ENCODE results near the gene BEST1. TPM values are rescaled to one million over a fixed set of nuclear protein-coding genes. Genes with fewer than 3 reads are reported as not detected.

The BEST1 gene
- total RNA-seq, 1 experiment from 2014 or later: 0.13 TPM

DNA sequence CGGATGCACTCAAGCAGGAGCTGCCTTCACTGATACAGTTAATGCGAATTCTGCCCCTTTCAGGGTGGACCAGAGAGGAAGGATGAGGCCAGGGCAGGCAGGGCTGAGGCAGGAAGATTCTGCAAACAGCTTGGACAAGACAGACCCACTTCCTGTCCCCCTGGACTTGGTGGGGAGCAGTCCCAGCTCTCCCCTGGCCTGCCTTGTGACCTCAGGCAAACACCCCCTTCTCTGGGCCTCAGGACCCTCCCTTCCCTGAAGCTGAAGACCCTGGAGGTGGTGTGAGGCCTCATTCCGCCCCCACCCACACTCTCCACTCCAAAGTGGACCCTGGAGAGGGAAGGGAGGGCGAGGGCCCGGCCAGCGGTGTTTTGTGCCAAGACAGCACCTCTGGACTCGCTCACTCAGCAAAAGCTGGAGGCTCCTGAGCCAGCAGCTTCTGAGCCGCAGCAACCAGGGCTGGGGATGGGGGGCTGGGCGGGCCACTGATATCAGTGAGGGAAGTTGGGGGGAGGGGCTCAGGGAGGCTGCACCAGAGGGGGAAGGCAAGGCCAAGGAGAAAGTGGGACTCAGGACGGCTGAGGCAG is 41.3 kb upstream of the BEST1 start:
- intact Hi-C loops (cut with micrococcal nuclease; ENCODE audit: unreplicated experiment) (no loop called here), in situ Hi-C loops (cut with HindIII; ENCODE audit: low pct_unique_long_range_greater_than_20kb, low sequenced_read_pairs) (no loop called here)
- ATAC-seq (no peak), DNase-seq (ENCODE audit: low read depth, low spot score) (no peak)
- ChIA-PET POLR2A (interaction anchor here (0.6 kb wide), 1 partner anchor 173 kb away, joined by 19 read pairs; no protein-coding TSS in a partner anchor), CTCF (interaction anchor here (0.6 to 1.0 kb wide), 2 partner anchors 10 to 39 kb away, joined by 4 to 5 read pairs; no protein-coding TSS in a partner anchor)
- no peaks in the 10 kb centered on the region for H3K27me3 ChIP-seq (ENCODE audit: control insufficient read depth, insufficient read depth, low read length)
- H3K36me3 ChIP-seq (ENCODE audit: control insufficient read depth, insufficient read depth, low read length): no peaks in the 10 kb centered on the region
- no peaks in the 10 kb centered on the region for H3K9me3 ChIP-seq (ENCODE audit: control insufficient read depth, insufficient read depth, low read depth, low read length)
- H3K4me1 ChIP-seq (ENCODE audit: control insufficient read depth, insufficient read depth, low read length): no peaks in the 10 kb centered on the region
- H3K27ac ChIP-seq (ENCODE audit: low read length): no peak overlapping the region
- no peak overlapping the region for H3K4me3 ChIP-seq (ENCODE audit: low read depth in 2 of 2, low read length in 2 of 2)
- TF ChIP-seq, protein P1, sequence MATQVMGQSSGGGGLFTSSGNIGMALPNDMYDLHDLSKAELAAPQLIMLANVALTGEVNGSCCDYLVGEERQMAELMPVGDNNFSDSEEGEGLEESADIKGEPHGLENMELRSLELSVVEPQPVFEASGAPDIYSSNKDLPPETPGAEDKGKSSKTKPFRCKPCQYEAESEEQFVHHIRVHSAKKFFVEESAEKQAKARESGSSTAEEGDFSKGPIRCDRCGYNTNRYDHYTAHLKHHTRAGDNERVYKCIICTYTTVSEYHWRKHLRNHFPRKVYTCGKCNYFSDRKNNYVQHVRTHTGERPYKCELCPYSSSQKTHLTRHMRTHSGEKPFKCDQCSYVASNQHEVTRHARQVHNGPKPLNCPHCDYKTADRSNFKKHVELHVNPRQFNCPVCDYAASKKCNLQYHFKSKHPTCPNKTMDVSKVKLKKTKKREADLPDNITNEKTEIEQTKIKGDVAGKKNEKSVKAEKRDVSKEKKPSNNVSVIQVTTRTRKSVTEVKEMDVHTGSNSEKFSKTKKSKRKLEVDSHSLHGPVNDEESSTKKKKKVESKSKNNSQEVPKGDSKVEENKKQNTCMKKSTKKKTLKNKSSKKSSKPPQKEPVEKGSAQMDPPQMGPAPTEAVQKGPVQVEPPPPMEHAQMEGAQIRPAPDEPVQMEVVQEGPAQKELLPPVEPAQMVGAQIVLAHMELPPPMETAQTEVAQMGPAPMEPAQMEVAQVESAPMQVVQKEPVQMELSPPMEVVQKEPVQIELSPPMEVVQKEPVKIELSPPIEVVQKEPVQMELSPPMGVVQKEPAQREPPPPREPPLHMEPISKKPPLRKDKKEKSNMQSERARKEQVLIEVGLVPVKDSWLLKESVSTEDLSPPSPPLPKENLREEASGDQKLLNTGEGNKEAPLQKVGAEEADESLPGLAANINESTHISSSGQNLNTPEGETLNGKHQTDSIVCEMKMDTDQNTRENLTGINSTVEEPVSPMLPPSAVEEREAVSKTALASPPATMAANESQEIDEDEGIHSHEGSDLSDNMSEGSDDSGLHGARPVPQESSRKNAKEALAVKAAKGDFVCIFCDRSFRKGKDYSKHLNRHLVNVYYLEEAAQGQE (IDR thresholded peaks at IDR 0.05; ENCODE audit: insufficient read depth in 1 of 2, low read depth in 2 of 2, low read length in 1 of 2): no peak
- no TSS peak for BruUV-seq (replicated peaks)

DNA sequence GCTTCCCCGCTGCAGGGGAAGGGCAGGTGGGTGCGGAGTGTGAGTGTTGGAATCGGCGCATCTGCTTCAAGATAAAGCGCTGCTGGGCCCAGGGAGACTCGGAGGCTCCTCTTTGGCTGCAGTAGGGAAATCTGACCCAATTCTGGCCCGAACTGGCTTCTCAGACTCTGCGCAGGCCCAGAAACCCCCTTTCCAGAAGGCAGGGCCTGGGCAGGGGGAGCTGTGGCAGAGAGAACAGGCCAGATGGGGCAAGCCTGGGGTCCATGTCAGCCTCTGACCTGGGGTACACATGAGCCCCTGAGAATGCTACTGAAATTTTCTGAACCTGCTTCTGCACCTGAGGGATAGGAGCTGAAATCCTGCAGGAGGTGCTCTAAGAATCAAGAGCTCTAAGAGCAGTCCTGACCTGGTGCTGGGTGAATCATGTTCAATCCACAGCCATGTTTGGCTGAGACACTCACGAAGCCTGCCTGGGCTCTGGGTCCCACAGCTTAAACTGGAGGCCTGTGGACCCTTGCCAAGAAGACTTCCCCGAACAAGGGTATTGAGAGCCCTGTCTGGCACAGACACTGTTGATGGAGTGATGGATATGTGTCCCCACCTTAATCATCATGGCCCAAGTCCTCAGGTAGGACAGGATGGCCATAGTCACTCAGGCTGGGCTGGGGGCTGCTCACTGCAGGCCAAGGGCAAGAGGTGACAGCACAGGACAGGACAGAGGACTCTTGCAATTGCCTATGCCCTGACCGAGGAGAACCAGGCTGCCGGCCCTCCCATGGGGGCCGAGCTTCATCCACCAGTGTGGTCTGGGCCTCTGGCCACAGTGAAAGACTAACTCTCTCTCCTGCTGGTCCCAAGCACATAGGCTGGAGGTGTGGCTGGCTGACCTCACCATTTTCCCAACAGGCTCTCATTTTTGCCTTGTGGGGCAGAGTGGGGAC is 39.7 kb upstream of the BEST1 start:
- ChIA-PET POLR2A (interaction anchor here (0.5 kb wide), 1 partner anchor 165 kb away, joined by 3 read pairs; no protein-coding TSS in a partner anchor), CTCF (interaction anchor here (1.3 kb wide), 1 partner anchor 172 kb away, joined by 3 read pairs; no protein-coding TSS in a partner anchor)
- in situ Hi-C loops (cut with HindIII; ENCODE audit: low pct_unique_long_range_greater_than_20kb, low sequenced_read_pairs): no loop called here
- no peak overlapping the region for H3K27ac ChIP-seq (ENCODE audit: low read length)
- H3K9me3 ChIP-seq (ENCODE audit: control insufficient read depth, insufficient read depth, low read depth, low read length): no peaks in the 10 kb centered on the region
- no TSS peak for BruUV-seq (replicated peaks)
- intact Hi-C loops (cut with micrococcal nuclease; ENCODE audit: unreplicated experiment): loop anchor here (5.0 kb wide), 1 partner anchor 37 kb away; no protein-coding TSS in a partner anchor
- DNase-seq (ENCODE audit: low read depth, low spot score) (no peak), ATAC-seq (no peak)
- H3K36me3 ChIP-seq (ENCODE audit: control insufficient read depth, insufficient read depth, low read length): no peaks in the 10 kb centered on the region
- no peak for TF ChIP-seq SIN3A (IDR thresholded peaks at IDR 0.05; ENCODE audit: borderline replicate concordance, insufficient read depth, low read depth, low read length)
- TF ChIP-seq, protein P1 (IDR thresholded peaks at IDR 0.05; ENCODE audit: insufficient read depth in 1 of 2, low read depth in 2 of 2, low read length in 1 of 2): no peak
- TF ChIP-seq POLR2AphosphoS5 (IDR thresholded peaks at IDR 0.05; ENCODE audit: low read depth, low read length): no peak
- TF ChIP-seq TCF7L2 (IDR thresholded peaks at IDR 0.05; ENCODE audit: low read depth, low read length): no peak
- TF ChIP-seq, protein P2, sequence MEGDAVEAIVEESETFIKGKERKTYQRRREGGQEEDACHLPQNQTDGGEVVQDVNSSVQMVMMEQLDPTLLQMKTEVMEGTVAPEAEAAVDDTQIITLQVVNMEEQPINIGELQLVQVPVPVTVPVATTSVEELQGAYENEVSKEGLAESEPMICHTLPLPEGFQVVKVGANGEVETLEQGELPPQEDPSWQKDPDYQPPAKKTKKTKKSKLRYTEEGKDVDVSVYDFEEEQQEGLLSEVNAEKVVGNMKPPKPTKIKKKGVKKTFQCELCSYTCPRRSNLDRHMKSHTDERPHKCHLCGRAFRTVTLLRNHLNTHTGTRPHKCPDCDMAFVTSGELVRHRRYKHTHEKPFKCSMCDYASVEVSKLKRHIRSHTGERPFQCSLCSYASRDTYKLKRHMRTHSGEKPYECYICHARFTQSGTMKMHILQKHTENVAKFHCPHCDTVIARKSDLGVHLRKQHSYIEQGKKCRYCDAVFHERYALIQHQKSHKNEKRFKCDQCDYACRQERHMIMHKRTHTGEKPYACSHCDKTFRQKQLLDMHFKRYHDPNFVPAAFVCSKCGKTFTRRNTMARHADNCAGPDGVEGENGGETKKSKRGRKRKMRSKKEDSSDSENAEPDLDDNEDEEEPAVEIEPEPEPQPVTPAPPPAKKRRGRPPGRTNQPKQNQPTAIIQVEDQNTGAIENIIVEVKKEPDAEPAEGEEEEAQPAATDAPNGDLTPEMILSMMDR (IDR thresholded peaks at IDR 0.05): no peak
- no peak overlapping the region for H3K4me3 ChIP-seq (ENCODE audit: low read depth in 2 of 2, low read length in 2 of 2)
- no peaks in the 10 kb centered on the region for H3K27me3 ChIP-seq (ENCODE audit: control insufficient read depth, insufficient read depth, low read length)
- no peaks in the 10 kb centered on the region for H3K4me1 ChIP-seq (ENCODE audit: control insufficient read depth, insufficient read depth, low read length)
